HepG2 (cell line): ENCODE results near the gene ZCCHC7. TPM values are rescaled to one million over a fixed set of nuclear protein-coding genes. Genes with fewer than 3 reads are reported as not detected.

ENCODE experiments used
- ISX ChIP-seq: sonication (generic); formaldehyde crosslinking; conservative IDR thresholded peaks from 2 replicates; pipeline ENCODE4 v1.5.0; 2020; ENCODE audit warnings: missing genetic modification reagents
- JUND ChIP-seq: sonication (generic); formaldehyde crosslinking; IDR thresholded peaks from 2 replicates; pipeline ENCODE4 v1.8.0; 2022; ENCODE audit warnings: mild to moderate bottlenecking, missing genetic modification reagents
- KMT2A ChIP-seq: sonication (generic); formaldehyde crosslinking; IDR thresholded peaks from 2 replicates; pipeline ENCODE4 v1.4.0; 2020; ENCODE audit warnings: missing genetic modification reagents
- RFXAP ChIP-seq: sonication (generic); formaldehyde crosslinking; IDR thresholded peaks from 2 replicates; pipeline ENCODE4 v1.4.0; 2020; ENCODE audit warnings: missing genetic modification reagents, borderline replicate concordance
- YEATS2 ChIP-seq: sonication (generic); formaldehyde crosslinking; IDR thresholded peaks from 2 replicates; pipeline ENCODE4 v1.4.0; 2020; ENCODE audit warnings: missing genetic modification reagents, borderline replicate concordance
- ZMYM4 ChIP-seq: sonication (generic); formaldehyde crosslinking; IDR thresholded peaks from 2 replicates; pipeline ENCODE4 v1.8.1; 2023; ENCODE audit warnings: mild to moderate bottlenecking, missing genetic modification reagents
- ZNF552 ChIP-seq: sonication (generic); formaldehyde crosslinking; IDR thresholded peaks from 2 replicates; pipeline ENCODE4 v1.9.0; 2022; ENCODE audit warnings: missing genetic modification reagents, mild to moderate bottlenecking, borderline replicate concordance
- ZNF777 ChIP-seq: sonication (generic); formaldehyde crosslinking; IDR thresholded peaks from 2 replicates; pipeline ENCODE4 v1.4.0; 2020; ENCODE audit warnings: missing genetic modification reagents
- ZNF782 ChIP-seq: sonication (generic); formaldehyde crosslinking; IDR thresholded peaks from 2 replicates; pipeline ENCODE4 v1.4.0; 2020; ENCODE audit warnings: missing genetic modification reagents, mild to moderate bottlenecking, borderline replicate concordance
- ZNF841 ChIP-seq: sonication (generic); formaldehyde crosslinking; IDR thresholded peaks from 2 replicates; pipeline ENCODE4 v1.8.1; 2023; ENCODE audit warnings: missing genetic modification reagents, borderline replicate concordance
- polyA plus RNA-seq, 8 experiments: library from polyadenylated mRNA; depleted of rRNA in 3 of 8; stranded (reverse) in 7 of 8; unstranded in 1 of 8; fragments of >200 nt; fragmentation: Illumina TruSeq in 4 of 8; extraction: Trizol in 4 of 8; gene quantifications; 2 replicates each; pipeline versions ENCODE4 v1.2.1 to v1.2.3, GENCODE V29; 2011 to 2016; ENCODE audit warnings: low read depth in 4 of 8, missing spikeins in 1 of 8, mixed read lengths in 1 of 8; ENCODE audit not compliant: insufficient read depth in 1 of 8
- total RNA-seq, 5 experiments: library from RNA; depleted of rRNA; stranded (reverse); fragments of >200 nt; fragmentation: Illumina TruSeq; extraction: Trizol; gene quantifications; 2 replicates each; pipeline ENCODE4 v1.2.3, GENCODE V29; 2016; ENCODE audit warnings: low read depth in 1 of 5
- TF ChIP-seq, protein P1 (sequence below): sonication (generic); formaldehyde crosslinking; IDR thresholded peaks from 2 replicates; pipeline ENCODE4 v1.8.0; 2022; ENCODE audit warnings: mild to moderate bottlenecking, missing genetic modification reagents
- TF ChIP-seq, protein P2 (sequence below), 2 experiments: sonication (generic) in 1 of 2; formaldehyde crosslinking in 1 of 2; IDR thresholded peaks; 2 replicates each; pipeline versions ENCODE4 v1.6.1 to v1.9.0; 2014 to 2022; ENCODE audit warnings: antibody characterized with exemption in 1 of 2, borderline replicate concordance in 1 of 2, inconsistent platforms in 1 of 2, low read depth in 1 of 2, missing genetic modification reagents in 1 of 2
- TF ChIP-seq, protein P3 (sequence below): IDR thresholded peaks from 2 replicates; pipeline ENCODE4 v1.6.1; 2016; ENCODE audit warnings: low read depth
- TF ChIP-seq, protein P4 (sequence below): sonication (generic); formaldehyde crosslinking; IDR thresholded peaks from 2 replicates; pipeline ENCODE4 v1.9.0; 2021; ENCODE audit warnings: missing genetic modification reagents, borderline replicate concordance
- TF ChIP-seq, protein P5 (sequence below): sonication (generic); formaldehyde crosslinking; IDR thresholded peaks from 2 replicates; pipeline ENCODE4 v1.4.0; 2020; ENCODE audit warnings: missing genetic modification reagents

ZCCHC7 gene
- total and polyA plus RNA-seq, 2 of the 13 experiments (the other 11 are each of a cell fraction or from before 2014, with no cell fraction given): 13.6 to 19.3 TPM

DNA sequence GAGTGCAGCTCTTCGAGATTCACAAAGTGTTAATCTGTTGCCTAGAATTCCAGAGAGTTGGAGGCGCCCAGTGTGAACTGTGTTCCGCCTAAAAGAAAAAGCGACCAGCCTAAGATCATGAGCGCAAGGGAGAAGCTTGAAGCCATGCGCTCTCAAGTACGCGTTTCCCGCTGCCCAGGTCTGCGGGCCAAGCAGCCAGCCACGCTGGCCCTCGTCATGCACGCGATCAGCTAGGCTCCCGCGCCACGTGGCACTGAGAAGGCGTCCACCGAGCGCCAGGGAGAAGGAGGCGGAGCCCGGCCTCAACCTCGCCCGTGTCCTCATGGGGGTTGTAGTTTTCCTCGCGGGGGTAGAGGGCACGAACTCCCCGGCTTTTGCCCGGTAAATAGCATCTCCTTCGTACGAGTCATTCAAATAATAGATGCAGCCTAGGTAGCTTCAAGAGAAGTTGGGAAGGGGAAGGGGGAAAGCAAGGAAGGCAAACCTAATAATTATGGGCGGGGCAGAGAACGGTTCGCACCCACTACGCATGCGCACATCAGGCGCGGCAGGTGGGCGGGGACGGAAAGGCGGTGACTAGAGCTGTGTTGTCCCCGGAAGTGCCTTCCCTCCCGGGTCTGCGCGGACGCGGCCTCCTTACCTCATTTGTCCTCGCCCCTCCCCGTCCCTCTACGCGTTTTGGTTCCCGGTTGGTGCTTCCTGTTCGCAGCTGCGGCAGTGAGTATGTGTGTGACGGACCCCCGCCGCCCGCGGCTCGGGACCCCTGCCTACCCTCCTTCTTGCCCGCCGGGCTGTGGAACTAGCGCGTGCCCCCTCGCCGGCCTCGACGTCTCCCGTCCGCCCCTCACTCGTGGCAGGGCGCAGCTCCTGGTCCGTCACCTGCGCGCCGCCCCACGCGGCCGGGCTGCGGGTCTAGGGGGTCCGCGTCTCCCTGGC is at the start of gene ZCCHC7 (continued):
- TF ChIP-seq ZMYM4: peak; percentile 96
- TF ChIP-seq, protein P1, sequence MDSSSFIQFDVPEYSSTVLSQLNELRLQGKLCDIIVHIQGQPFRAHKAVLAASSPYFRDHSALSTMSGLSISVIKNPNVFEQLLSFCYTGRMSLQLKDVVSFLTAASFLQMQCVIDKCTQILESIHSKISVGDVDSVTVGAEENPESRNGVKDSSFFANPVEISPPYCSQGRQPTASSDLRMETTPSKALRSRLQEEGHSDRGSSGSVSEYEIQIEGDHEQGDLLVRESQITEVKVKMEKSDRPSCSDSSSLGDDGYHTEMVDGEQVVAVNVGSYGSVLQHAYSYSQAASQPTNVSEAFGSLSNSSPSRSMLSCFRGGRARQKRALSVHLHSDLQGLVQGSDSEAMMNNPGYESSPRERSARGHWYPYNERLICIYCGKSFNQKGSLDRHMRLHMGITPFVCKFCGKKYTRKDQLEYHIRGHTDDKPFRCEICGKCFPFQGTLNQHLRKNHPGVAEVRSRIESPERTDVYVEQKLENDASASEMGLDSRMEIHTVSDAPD: no peak; the same call in none of the 2 replicates
- TF ChIP-seq, protein P2, sequence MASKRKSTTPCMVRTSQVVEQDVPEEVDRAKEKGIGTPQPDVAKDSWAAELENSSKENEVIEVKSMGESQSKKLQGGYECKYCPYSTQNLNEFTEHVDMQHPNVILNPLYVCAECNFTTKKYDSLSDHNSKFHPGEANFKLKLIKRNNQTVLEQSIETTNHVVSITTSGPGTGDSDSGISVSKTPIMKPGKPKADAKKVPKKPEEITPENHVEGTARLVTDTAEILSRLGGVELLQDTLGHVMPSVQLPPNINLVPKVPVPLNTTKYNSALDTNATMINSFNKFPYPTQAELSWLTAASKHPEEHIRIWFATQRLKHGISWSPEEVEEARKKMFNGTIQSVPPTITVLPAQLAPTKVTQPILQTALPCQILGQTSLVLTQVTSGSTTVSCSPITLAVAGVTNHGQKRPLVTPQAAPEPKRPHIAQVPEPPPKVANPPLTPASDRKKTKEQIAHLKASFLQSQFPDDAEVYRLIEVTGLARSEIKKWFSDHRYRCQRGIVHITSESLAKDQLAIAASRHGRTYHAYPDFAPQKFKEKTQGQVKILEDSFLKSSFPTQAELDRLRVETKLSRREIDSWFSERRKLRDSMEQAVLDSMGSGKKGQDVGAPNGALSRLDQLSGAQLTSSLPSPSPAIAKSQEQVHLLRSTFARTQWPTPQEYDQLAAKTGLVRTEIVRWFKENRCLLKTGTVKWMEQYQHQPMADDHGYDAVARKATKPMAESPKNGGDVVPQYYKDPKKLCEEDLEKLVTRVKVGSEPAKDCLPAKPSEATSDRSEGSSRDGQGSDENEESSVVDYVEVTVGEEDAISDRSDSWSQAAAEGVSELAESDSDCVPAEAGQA (IDR thresholded peaks at IDR 0.05; ENCODE audit: low read depth): peak; percentile 37; the same call in 1 of the 2 replicates
- TF ChIP-seq, protein P2 (CRISPR knock-in tag; IDR thresholded peaks at IDR 0.05; ENCODE audit: borderline replicate concordance): peak; percentile 97
- TF ChIP-seq ZNF841 (CRISPR knock-in tag): no peak; the same call in 1 of the 2 replicates
- TF ChIP-seq ZNF782: no peak; the same call in 1 of the 2 replicates
- peak; percentile 91 for TF ChIP-seq RFXAP (CRISPR knock-in tag)
- TF ChIP-seq YEATS2: no peak; the same call in 1 of the 2 replicates
- TF ChIP-seq ISX (CRISPR knock-in tag): peak; percentile 96
- TF ChIP-seq, protein P3, sequence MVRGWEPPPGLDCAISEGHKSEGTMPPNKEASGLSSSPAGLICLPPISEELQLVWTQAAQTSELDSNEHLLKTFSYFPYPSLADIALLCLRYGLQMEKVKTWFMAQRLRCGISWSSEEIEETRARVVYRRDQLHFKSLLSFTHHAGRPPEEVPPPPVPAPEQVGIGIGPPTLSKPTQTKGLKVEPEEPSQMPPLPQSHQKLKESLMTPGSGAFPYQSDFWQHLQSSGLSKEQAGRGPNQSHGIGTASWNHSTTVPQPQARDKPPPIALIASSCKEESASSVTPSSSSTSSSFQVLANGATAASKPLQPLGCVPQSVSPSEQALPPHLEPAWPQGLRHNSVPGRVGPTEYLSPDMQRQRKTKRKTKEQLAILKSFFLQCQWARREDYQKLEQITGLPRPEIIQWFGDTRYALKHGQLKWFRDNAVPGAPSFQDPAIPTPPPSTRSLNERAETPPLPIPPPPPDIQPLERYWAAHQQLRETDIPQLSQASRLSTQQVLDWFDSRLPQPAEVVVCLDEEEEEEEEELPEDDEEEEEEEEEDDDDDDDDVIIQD (CRISPR knock-in tag): peak; percentile 33; the same call in 1 of the 2 replicates
- peak; percentile 97 for TF ChIP-seq ZNF552 (CRISPR knock-in tag)
- 0 out of 2 replicates have a peak, but pooled peaks have one; percentile 35 for TF ChIP-seq JUND (CRISPR knock-in tag)
- TF ChIP-seq KMT2A (CRISPR knock-in tag): no peak; the same call in 1 of the 2 replicates
- TF ChIP-seq, protein P4, sequence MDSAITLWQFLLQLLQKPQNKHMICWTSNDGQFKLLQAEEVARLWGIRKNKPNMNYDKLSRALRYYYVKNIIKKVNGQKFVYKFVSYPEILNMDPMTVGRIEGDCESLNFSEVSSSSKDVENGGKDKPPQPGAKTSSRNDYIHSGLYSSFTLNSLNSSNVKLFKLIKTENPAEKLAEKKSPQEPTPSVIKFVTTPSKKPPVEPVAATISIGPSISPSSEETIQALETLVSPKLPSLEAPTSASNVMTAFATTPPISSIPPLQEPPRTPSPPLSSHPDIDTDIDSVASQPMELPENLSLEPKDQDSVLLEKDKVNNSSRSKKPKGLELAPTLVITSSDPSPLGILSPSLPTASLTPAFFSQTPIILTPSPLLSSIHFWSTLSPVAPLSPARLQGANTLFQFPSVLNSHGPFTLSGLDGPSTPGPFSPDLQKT (CRISPR knock-in tag): peak; percentile 81; the same call in 1 of the 2 replicates
- TF ChIP-seq, protein P5, sequence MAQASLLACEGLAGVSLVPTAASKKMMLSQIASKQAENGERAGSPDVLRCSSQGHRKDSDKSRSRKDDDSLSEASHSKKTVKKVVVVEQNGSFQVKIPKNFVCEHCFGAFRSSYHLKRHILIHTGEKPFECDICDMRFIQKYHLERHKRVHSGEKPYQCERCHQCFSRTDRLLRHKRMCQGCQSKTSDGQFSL: peak; percentile 58; the same call in 1 of the 2 replicates
- peak; percentile 45 for TF ChIP-seq ZNF777
